Neural progenitor cell (in vitro differentiated cells): ENCODE data around the gene SMAD9. TPM values are rescaled to one million over a fixed set of nuclear protein-coding genes. Genes with fewer than 3 reads are reported as not detected.

ENCODE experiments used
- DNase-seq: peaks from one replicate; pipeline ENCODE4 v3.0.0-alpha.2; 2016; ENCODE audit warnings: low spot score
- H2AFZ ChIP-seq: fragments of 200-600 bp; sonication (generic); replicated peaks from 2 replicates; pipeline ENCODE4 v1.6.1; 2016; ENCODE audit warnings: antibody characterized with exemption
- H3F3A ChIP-seq: fragments of 200-600 bp; sonication (generic); 2 replicates; pipeline ENCODE4 v1.6.1; 2016; ENCODE audit warnings: antibody characterized with exemption, low read depth
- H3K27ac ChIP-seq: fragments of 200-600 bp; sonication (generic); 2 replicates; pipeline ENCODE4 v1.5.1; 2016; ENCODE audit warnings: mild to moderate bottlenecking
- H3K27me3 ChIP-seq: fragments of 200-600 bp; sonication (generic); 2 replicates; pipeline ENCODE4 v1.6.1; 2016; ENCODE audit warnings: mild to moderate bottlenecking, moderate library complexity
- H3K36me3 ChIP-seq: fragments of 200-600 bp; sonication (generic); 2 replicates; pipeline ENCODE4 v1.5.1; 2016
- H3K4me1 ChIP-seq: fragments of 200-600 bp; sonication (generic); 2 replicates; pipeline ENCODE4 v1.6.1; 2016; ENCODE audit warnings: mixed run types
- H3K4me2 ChIP-seq: fragments of 200-600 bp; sonication (generic); 2 replicates; pipeline ENCODE4 v1.6.1; 2016
- H3K4me3 ChIP-seq: fragments of 200-600 bp; sonication (generic); 2 replicates; pipeline ENCODE4 v1.5.1; 2016
- H3K79me2 ChIP-seq: fragments of 200-600 bp; sonication (generic); 2 replicates; pipeline ENCODE4 v1.6.1; 2016; ENCODE audit warnings: low read depth
- H3K9ac ChIP-seq: fragments of 200-600 bp; sonication (generic); 2 replicates; pipeline ENCODE4 v1.6.1; 2016
- H3K9me3 ChIP-seq: fragments of 200-600 bp; sonication (generic); 2 replicates; pipeline ENCODE4 v1.5.1; 2016; ENCODE audit warnings: low read depth
- H4K20me1 ChIP-seq: fragments of 200-600 bp; sonication (generic); 2 replicates; pipeline ENCODE4 v1.6.1; 2016; ENCODE audit warnings: low read depth
- H3K27ac Mint-ChIP-seq: 3 replicates; pipeline ENCODE4 v1.8.0; 2021; ENCODE audit warnings: mixed read lengths
- H3K27me3 Mint-ChIP-seq: 2 replicates; pipeline ENCODE4 v1.8.0; 2022; ENCODE audit warnings: low read depth, mild to moderate bottlenecking, inconsistent platforms, moderate library complexity, mixed read lengths; ENCODE audit not compliant: insufficient read depth
- H3K36me3 Mint-ChIP-seq: 3 replicates; pipeline ENCODE4 v1.8.0; 2021; ENCODE audit warnings: mixed read lengths
- H3K4me1 Mint-ChIP-seq: 3 replicates; pipeline ENCODE4 v1.8.0; 2021; ENCODE audit warnings: mixed read lengths
- H3K4me3 Mint-ChIP-seq: 3 replicates; pipeline ENCODE4 v1.8.0; 2021; ENCODE audit warnings: mild to moderate bottlenecking, moderate library complexity, mixed read lengths
- H3K9me3 Mint-ChIP-seq: 3 replicates; pipeline ENCODE4 v1.8.0; 2020; ENCODE audit warnings: mixed read lengths
- EZH2 ChIP-seq: fragments of 200-600 bp; sonication (generic); IDR thresholded peaks from 2 replicates; pipeline ENCODE4 v1.6.1; 2017; ENCODE audit warnings: antibody characterized with exemption, mild to moderate bottlenecking, moderate library complexity
- EZH2phosphoT487 ChIP-seq: fragments of 200-600 bp; sonication (generic); IDR thresholded peaks from 2 replicates; pipeline ENCODE4 v1.6.1; 2017; ENCODE audit warnings: antibody characterized with exemption
- total RNA-seq: library from RNA; depleted of rRNA; stranded (reverse); fragments of >200 nt; gene quantifications from 2 replicates; pipeline ENCODE4 v1.2.3, GENCODE V29; 2015; ENCODE audit warnings: low replicate concordance
- TF ChIP-seq, protein P1 (sequence below): fragments of 200-600 bp; sonication (generic); IDR thresholded peaks from 2 replicates; pipeline ENCODE4 v1.5.1; 2017; ENCODE audit warnings: antibody characterized with exemption, mild to moderate bottlenecking

Gene SMAD9
- total RNA-seq, 1 donor from 2014 or later = 1.6 TPM

DNA sequence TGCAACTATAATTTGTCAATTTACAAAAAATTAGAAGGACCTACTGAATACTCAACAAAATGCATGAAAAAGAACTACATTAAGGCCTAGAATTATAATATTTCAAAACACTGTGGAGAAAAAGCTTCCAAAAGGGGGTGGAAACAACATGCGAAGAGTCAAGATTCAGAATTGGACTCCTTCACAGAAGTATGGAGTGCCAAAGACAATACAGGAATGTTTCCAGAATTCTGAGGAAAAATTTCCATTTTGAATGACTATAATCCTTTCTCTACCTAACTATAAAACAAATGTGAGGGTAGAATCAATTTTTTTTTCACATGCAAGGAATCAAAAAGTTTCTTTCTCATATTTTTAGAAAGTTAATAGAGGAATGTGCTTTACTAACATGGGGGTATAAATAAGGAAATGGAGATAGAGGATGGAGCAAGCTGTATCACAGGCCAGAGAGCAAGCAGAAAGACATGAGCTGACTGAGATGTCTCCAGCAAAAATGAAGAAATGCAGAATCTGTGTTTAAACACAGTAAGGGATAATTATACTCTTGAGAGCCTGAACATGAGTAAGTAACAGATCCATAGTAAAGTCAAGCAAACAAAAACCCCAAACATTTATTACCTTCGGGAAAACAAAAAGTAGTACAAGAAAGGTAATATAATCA is 39.5 kb upstream of the SMAD9 start:
- H3K27me3 Mint-ChIP-seq = no peaks in the 10 kb centered on the region
- Histone ChIP-seq H3K4me3 (no peak overlapping the region), H3K27ac (no peak overlapping the region), H3K4me1 (no peaks in the 10 kb centered on the region), H3K36me3 (no peaks in the 10 kb centered on the region), H3K27me3 (no peaks in the 10 kb centered on the region), H2AFZ (no peak overlapping the region), H4K20me1 (no peaks in the 10 kb centered on the region), H3K9me3 (no peaks in the 10 kb centered on the region), H3K9ac (no peak overlapping the region), H3K79me2 (no peaks in the 10 kb centered on the region), H3K4me2 (no peak overlapping the region), H3F3A (no peaks in the 10 kb centered on the region)
- no peak overlapping the region for H3K4me3 Mint-ChIP-seq
- peaks cover 23% of the 10 kb centered on the region for H3K36me3 Mint-ChIP-seq
- H3K9me3 Mint-ChIP-seq = no peaks in the 10 kb centered on the region
- H3K4me1 Mint-ChIP-seq = no peaks in the 10 kb centered on the region
- DNase-seq = no peak
- H3K27ac Mint-ChIP-seq = no peak overlapping the region
- TF ChIP-seq EZH2 (no peak), EZH2phosphoT487 (no peak)
- TF ChIP-seq, protein P1, sequence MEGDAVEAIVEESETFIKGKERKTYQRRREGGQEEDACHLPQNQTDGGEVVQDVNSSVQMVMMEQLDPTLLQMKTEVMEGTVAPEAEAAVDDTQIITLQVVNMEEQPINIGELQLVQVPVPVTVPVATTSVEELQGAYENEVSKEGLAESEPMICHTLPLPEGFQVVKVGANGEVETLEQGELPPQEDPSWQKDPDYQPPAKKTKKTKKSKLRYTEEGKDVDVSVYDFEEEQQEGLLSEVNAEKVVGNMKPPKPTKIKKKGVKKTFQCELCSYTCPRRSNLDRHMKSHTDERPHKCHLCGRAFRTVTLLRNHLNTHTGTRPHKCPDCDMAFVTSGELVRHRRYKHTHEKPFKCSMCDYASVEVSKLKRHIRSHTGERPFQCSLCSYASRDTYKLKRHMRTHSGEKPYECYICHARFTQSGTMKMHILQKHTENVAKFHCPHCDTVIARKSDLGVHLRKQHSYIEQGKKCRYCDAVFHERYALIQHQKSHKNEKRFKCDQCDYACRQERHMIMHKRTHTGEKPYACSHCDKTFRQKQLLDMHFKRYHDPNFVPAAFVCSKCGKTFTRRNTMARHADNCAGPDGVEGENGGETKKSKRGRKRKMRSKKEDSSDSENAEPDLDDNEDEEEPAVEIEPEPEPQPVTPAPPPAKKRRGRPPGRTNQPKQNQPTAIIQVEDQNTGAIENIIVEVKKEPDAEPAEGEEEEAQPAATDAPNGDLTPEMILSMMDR = no peak

GRCh38 chr13:36954542-36954941 is 34.5 kb upstream of the SMAD9 start:
- H3K9me3 Mint-ChIP-seq = no peaks in the 10 kb centered on the region
- no peaks in the 10 kb centered on the region for H3K4me1 ChIP-seq
- H3K9me3 ChIP-seq = no peaks in the 10 kb centered on the region
- TF ChIP-seq EZH2 (no peak), EZH2phosphoT487 (no peak)
- TF ChIP-seq, protein P1 = no peak
- H3K36me3 Mint-ChIP-seq = peaks cover 30% of the 10 kb centered on the region
- no peaks in the 10 kb centered on the region for H3K79me2 ChIP-seq
- no peak overlapping the region for H3K4me2 ChIP-seq
- H3K4me3 Mint-ChIP-seq = no peak overlapping the region
- no peaks in the 10 kb centered on the region for H3F3A ChIP-seq
- no peak overlapping the region for H2AFZ ChIP-seq
- H3K4me1 Mint-ChIP-seq = no peaks in the 10 kb centered on the region
- H3K36me3 ChIP-seq = no peaks in the 10 kb centered on the region
- H3K27me3 Mint-ChIP-seq = no peaks in the 10 kb centered on the region
- H4K20me1 ChIP-seq = no peaks in the 10 kb centered on the region
- H3K9ac ChIP-seq = no peak overlapping the region
- no peak overlapping the region for H3K4me3 ChIP-seq
- H3K27me3 ChIP-seq = no peaks in the 10 kb centered on the region
- no peak overlapping the region for H3K27ac ChIP-seq
- DNase-seq = no peak
- no peak overlapping the region for H3K27ac Mint-ChIP-seq

DNA sequence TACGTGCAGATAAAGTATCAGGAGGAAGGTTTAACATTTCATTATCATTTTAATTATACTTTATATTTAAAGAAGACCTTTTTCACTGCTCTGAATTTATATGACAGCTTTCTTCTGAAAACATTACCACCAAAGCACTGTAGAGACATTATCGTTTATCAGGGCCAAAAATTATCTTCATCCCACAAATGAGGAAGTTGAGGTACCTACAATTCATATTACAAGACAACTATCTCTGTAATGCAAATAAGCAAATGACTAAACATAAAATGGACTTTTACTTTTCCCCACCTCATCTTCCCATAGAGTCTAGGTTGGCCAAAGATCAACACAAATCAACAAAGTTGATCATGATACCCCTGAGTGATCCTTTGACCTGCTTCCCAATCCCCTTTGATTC is 30.9 kb upstream of the SMAD9 start:
- H3K4me3 Mint-ChIP-seq = no peak overlapping the region
- no peaks in the 10 kb centered on the region for H3K9me3 Mint-ChIP-seq
- Histone ChIP-seq H3K36me3 (no peaks in the 10 kb centered on the region), H3K4me2 (no peak overlapping the region), H3K4me1 (no peaks in the 10 kb centered on the region), H4K20me1 (no peaks in the 10 kb centered on the region), H3K27ac (no peak overlapping the region), H3K4me3 (no peak overlapping the region), H3K9me3 (no peaks in the 10 kb centered on the region), H3F3A (no peaks in the 10 kb centered on the region), H2AFZ (no peak overlapping the region), H3K79me2 (no peaks in the 10 kb centered on the region), H3K9ac (no peak overlapping the region), H3K27me3 (no peaks in the 10 kb centered on the region)
- H3K36me3 Mint-ChIP-seq = peaks cover 29% of the 10 kb centered on the region
- H3K27me3 Mint-ChIP-seq = no peaks in the 10 kb centered on the region
- DNase-seq = no peak
- H3K4me1 Mint-ChIP-seq = no peaks in the 10 kb centered on the region
- no peak for TF ChIP-seq EZH2phosphoT487
- TF ChIP-seq, protein P1 = no peak
- no peak for TF ChIP-seq EZH2
- H3K27ac Mint-ChIP-seq = no peak overlapping the region
